ENCODE results near the gene ADGRD2.

The ADGRD2 gene

GRCh38 chr9:124489222-124489621 lies 39.0 kb downstream of the ADGRD2 start:
- TF ChIP-seq REST (IDR thresholded peaks at IDR 0.05; ENCODE audit: insufficient read depth in 1 of 2, low read depth in 2 of 2, low read length in 2 of 2) (no peak), SIN3A (IDR thresholded peaks at IDR 0.05; ENCODE audit: borderline replicate concordance, insufficient read depth, low read length) (no peak), POLR2AphosphoS5 (IDR thresholded peaks at IDR 0.05; ENCODE audit: low read depth, low read length) (no peak), FOXP2 (optimal IDR thresholded peaks at IDR 0.05; ENCODE audit: borderline replicate concordance, extremely low read depth, extremely low read length, insufficient read depth) (no peak), TAF1 (IDR thresholded peaks at IDR 0.05; ENCODE audit: borderline replicate concordance, insufficient read depth, low read length) (no peak)

GRCh38 chr9:124490004-124490403 lies 39.8 kb downstream of the ADGRD2 start:
- no peak for TF ChIP-seq POLR2AphosphoS5 (IDR thresholded peaks at IDR 0.05; ENCODE audit: low read depth, low read length)
- TF ChIP-seq FOXP2 (optimal IDR thresholded peaks at IDR 0.05; ENCODE audit: borderline replicate concordance, extremely low read depth, extremely low read length, insufficient read depth), result no peak
- TF ChIP-seq REST (IDR thresholded peaks at IDR 0.05; ENCODE audit: insufficient read depth in 1 of 2, low read depth in 2 of 2, low read length in 2 of 2), result no peak
- TF ChIP-seq SIN3A (IDR thresholded peaks at IDR 0.05; ENCODE audit: borderline replicate concordance, insufficient read depth, low read length), result no peak
- TF ChIP-seq TAF1 (IDR thresholded peaks at IDR 0.05; ENCODE audit: borderline replicate concordance, insufficient read depth, low read length), result no peak

GRCh38 chr9:124491049-124491975 lies 41.1 kb downstream of the ADGRD2 start:
- TF ChIP-seq POLR2AphosphoS5 (IDR thresholded peaks at IDR 0.05; ENCODE audit: low read depth, low read length) (no peak), SIN3A (IDR thresholded peaks at IDR 0.05; ENCODE audit: borderline replicate concordance, insufficient read depth, low read length) (no peak), TAF1 (IDR thresholded peaks at IDR 0.05; ENCODE audit: borderline replicate concordance, insufficient read depth, low read length) (no peak), REST (IDR thresholded peaks at IDR 0.05; ENCODE audit: insufficient read depth in 1 of 2, low read depth in 2 of 2, low read length in 2 of 2) (no peak)

GRCh38 chr9:124492818-124493217 lies 42.6 kb downstream of the ADGRD2 start:
- TF ChIP-seq REST (IDR thresholded peaks at IDR 0.05; ENCODE audit: insufficient read depth in 1 of 2, low read depth in 2 of 2, low read length in 2 of 2), result no peak
- no peak for TF ChIP-seq SIN3A (IDR thresholded peaks at IDR 0.05; ENCODE audit: borderline replicate concordance, insufficient read depth, low read length)
- no peak for TF ChIP-seq FOXP2 (optimal IDR thresholded peaks at IDR 0.05; ENCODE audit: borderline replicate concordance, extremely low read depth, extremely low read length, insufficient read depth)
- no peak for TF ChIP-seq POLR2AphosphoS5 (IDR thresholded peaks at IDR 0.05; ENCODE audit: low read depth, low read length)
- no peak for TF ChIP-seq TAF1 (IDR thresholded peaks at IDR 0.05; ENCODE audit: borderline replicate concordance, insufficient read depth, low read length)

Data from PFSK-1 (cell line).